HEK293 (cell line): ENCODE measurements around the gene MYO7B.

Experiments used
- CTCF ChIP-seq: fragments of 450-650 bp; formaldehyde crosslinking; IDR thresholded peaks from 2 replicates; pipeline ENCODE4 v1.5.1; 2016; ENCODE audit warnings: missing biosample characterization, missing genetic modification characterization
- ELK4 ChIP-seq: IDR thresholded peaks from 2 replicates; pipeline ENCODE4 v1.6.1; 2011; ENCODE audit warnings: mild to moderate bottlenecking, low read depth, low read length, borderline replicate concordance
- KLF9 ChIP-seq: fragments of 450-650 bp; formaldehyde crosslinking; IDR thresholded peaks from 2 replicates; pipeline ENCODE4 v1.5.1; 2016; ENCODE audit warnings: missing biosample characterization, missing genetic modification characterization, low read depth
- MYNN ChIP-seq: fragments of 450-650 bp; formaldehyde crosslinking; IDR thresholded peaks from 2 replicates; pipeline ENCODE4 v1.5.1; 2016; ENCODE audit warnings: missing biosample characterization, missing genetic modification characterization, borderline replicate concordance
- WT1 ChIP-seq: fragments of 450-650 bp; formaldehyde crosslinking; IDR thresholded peaks from 2 replicates; pipeline ENCODE4 v1.5.1; 2016; ENCODE audit warnings: missing biosample characterization, missing genetic modification characterization
- ZBTB48 ChIP-seq: fragments of 450-650 bp; formaldehyde crosslinking; IDR thresholded peaks from 2 replicates; pipeline ENCODE4 v1.5.1; 2016; ENCODE audit warnings: missing biosample characterization, missing genetic modification characterization
- ZNF114 ChIP-seq: fragments of 450-650 bp; formaldehyde crosslinking; IDR thresholded peaks from 2 replicates; pipeline ENCODE4 v1.5.0; 2017; ENCODE audit warnings: missing biosample characterization, missing genetic modification characterization
- ZNF138 ChIP-seq: fragments of 450-650 bp; formaldehyde crosslinking; IDR thresholded peaks from 2 replicates; pipeline ENCODE4 v1.5.1; 2016; ENCODE audit warnings: missing biosample characterization, missing genetic modification characterization, borderline replicate concordance
- ZNF214 ChIP-seq: fragments of 450-650 bp; formaldehyde crosslinking; IDR thresholded peaks from 2 replicates; pipeline ENCODE4 v1.5.1; 2017; ENCODE audit warnings: missing biosample characterization, mild to moderate bottlenecking, missing genetic modification characterization, borderline replicate concordance
- ZNF239 ChIP-seq: fragments of 450-650 bp; formaldehyde crosslinking; IDR thresholded peaks from 2 replicates; pipeline ENCODE4 v1.5.1; 2016; ENCODE audit warnings: missing biosample characterization, missing genetic modification characterization
- ZNF24 ChIP-seq: fragments of 450-650 bp; formaldehyde crosslinking; IDR thresholded peaks from 2 replicates; pipeline ENCODE4 v1.5.1; 2016; ENCODE audit warnings: missing biosample characterization, missing genetic modification characterization
- ZNF48 ChIP-seq: fragments of 450-650 bp; formaldehyde crosslinking; IDR thresholded peaks from 2 replicates; pipeline ENCODE4 v1.5.1; 2016; ENCODE audit warnings: missing biosample characterization, missing genetic modification characterization
- ZNF654 ChIP-seq: fragments of 450-650 bp; formaldehyde crosslinking; IDR thresholded peaks from 2 replicates; pipeline ENCODE4 v1.5.1; 2016; ENCODE audit warnings: low read depth, missing biosample characterization, missing genetic modification characterization

- TF ChIP-seq ZBTB48 (no peak), ZNF654 (tag by site-specific recombination) (no peak), WT1 (peak; percentile 58; the same call in 1 of the 2 replicates), ZNF48 (tag by site-specific recombination) (no peak), ZNF138 (tag by site-specific recombination) (no peak), KLF9 (tag by site-specific recombination) (no peak), ZNF214 (tag by site-specific recombination) (no peak), CTCF (tag by site-specific recombination) (no peak), ZNF114 (no peak), ZNF239 (tag by site-specific recombination) (no peak), ZNF24 (no peak), MYNN (tag by site-specific recombination) (no peak), ELK4 (no peak)
Measured at GRCh38 chr2:127637725-127638252, 102.3 kb downstream of the MYO7B start.
